HFF-Myc (cell line): ENCODE data around the gene NUP210.

Experiments
- DNase-seq: peaks from one replicate; pipeline ENCODE4 v3.0.0-alpha.2; 2011; ENCODE audit warnings: low read depth; ENCODE audit errors: extremely low read depth
- H3K4me3 ChIP-seq: replicated peaks from 2 replicates; pipeline ENCODE4 v1.5.1; 2011; ENCODE audit warnings: low read depth, mild to moderate bottlenecking, control low read depth, low read length
- TF ChIP-seq, protein P1 (sequence below): IDR thresholded peaks from 2 replicates; pipeline ENCODE4 v1.5.1; 2012; ENCODE audit warnings: mild to moderate bottlenecking, low read depth, low read length, control low read depth; ENCODE audit errors: missing control alignments

The NUP210 gene

DNA sequence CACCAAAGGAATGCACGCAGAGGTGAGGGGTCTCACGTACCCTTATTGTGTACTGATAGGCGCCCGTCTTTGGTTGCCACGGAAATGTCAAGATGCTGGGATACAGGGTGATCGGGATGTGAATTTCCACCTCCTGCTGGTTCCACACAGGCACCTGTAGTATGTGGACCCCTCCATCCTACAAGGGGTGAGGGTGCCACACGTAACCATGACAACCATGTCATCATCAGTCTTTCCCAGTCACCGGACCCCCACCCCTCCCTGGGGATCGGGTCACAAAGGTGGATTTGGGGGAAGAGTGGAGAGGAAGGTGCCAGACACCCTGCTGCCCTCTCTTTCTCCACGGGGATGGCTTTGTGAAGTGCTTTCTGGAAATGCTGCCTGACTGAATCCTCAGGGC lies 44.7 kb downstream of the NUP210 start:
- TF ChIP-seq, protein P1, sequence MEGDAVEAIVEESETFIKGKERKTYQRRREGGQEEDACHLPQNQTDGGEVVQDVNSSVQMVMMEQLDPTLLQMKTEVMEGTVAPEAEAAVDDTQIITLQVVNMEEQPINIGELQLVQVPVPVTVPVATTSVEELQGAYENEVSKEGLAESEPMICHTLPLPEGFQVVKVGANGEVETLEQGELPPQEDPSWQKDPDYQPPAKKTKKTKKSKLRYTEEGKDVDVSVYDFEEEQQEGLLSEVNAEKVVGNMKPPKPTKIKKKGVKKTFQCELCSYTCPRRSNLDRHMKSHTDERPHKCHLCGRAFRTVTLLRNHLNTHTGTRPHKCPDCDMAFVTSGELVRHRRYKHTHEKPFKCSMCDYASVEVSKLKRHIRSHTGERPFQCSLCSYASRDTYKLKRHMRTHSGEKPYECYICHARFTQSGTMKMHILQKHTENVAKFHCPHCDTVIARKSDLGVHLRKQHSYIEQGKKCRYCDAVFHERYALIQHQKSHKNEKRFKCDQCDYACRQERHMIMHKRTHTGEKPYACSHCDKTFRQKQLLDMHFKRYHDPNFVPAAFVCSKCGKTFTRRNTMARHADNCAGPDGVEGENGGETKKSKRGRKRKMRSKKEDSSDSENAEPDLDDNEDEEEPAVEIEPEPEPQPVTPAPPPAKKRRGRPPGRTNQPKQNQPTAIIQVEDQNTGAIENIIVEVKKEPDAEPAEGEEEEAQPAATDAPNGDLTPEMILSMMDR = no peak
- DNase-seq = no peak

DNA sequence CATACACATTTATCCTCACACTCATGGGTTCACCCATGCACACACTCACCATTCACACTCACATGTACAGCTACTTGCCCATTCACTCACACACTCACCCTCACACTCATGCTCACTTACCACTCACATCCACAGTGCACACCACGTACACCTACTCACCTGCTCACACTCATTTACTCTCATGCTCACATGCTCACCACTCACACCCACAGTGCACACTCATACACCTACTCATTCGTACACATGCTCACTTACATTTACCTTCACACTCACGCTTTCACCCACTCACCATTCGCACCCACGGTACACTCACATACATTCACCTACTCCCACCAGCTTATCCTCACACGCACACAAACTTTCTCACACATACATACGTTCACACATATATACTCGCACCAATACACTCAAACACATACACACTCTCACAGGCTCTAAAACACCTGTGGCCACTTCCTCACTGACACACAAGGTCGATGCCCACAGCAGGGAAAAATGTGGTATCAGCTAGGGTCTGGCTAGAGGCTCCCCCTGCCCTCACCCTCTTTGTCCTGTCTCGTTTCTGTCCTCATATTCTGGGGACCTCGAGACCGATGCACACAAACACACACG lies 46.0 kb downstream of the NUP210 start:
- no peak for DNase-seq
- no peak overlapping the region for H3K4me3 ChIP-seq
- TF ChIP-seq, protein P1 = no peak

More for the DNA sequence above, 44.7 kb downstream of the NUP210 start:
- no peak overlapping the region for H3K4me3 ChIP-seq

DNA sequence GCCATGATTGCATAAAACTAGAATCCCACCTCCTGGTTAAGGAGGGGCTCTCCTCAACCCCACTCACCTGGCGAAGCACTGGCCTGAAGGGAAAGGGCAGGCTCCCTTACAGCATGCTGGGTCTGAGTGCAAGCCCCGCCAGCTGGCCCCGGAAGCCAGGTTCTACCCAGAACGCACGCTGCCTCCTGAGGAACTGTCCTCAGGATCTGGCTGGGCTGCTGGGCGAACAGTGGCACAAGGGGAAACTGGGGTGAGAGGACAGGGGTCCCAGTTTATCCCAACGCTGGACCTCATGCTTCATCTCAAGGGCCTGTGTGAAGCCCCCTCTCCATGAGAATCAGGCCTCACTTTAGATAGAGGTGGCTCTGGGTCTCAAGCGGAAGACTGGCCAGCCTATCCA lies 47.5 kb downstream of the NUP210 start:
- H3K4me3 ChIP-seq = no peak overlapping the region
- TF ChIP-seq, protein P1 = no peak
- DNase-seq = no peak

DNA sequence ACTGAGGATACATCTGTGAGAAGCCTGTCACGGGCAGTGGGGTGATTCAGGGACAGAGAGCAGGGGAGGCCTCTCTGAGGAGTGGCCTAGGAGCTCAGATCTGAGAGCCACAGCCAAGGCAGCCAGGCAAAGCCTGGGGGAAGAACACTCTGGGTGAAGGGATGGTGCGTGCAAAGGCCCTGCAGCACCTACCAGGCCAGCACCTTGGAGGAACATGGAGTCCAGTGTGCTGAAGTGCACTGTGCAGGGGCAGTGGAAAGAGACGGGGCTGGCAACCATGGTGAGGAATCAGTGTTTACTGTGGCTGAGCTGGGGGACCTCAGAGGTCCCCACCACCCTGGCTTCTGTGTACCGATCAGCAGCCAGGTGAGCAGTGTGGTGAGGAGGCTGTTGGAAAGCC lies 48.0 kb downstream of the NUP210 start:
- no peak for DNase-seq
- H3K4me3 ChIP-seq = no peak overlapping the region
- TF ChIP-seq, protein P1 = no peak

DNA sequence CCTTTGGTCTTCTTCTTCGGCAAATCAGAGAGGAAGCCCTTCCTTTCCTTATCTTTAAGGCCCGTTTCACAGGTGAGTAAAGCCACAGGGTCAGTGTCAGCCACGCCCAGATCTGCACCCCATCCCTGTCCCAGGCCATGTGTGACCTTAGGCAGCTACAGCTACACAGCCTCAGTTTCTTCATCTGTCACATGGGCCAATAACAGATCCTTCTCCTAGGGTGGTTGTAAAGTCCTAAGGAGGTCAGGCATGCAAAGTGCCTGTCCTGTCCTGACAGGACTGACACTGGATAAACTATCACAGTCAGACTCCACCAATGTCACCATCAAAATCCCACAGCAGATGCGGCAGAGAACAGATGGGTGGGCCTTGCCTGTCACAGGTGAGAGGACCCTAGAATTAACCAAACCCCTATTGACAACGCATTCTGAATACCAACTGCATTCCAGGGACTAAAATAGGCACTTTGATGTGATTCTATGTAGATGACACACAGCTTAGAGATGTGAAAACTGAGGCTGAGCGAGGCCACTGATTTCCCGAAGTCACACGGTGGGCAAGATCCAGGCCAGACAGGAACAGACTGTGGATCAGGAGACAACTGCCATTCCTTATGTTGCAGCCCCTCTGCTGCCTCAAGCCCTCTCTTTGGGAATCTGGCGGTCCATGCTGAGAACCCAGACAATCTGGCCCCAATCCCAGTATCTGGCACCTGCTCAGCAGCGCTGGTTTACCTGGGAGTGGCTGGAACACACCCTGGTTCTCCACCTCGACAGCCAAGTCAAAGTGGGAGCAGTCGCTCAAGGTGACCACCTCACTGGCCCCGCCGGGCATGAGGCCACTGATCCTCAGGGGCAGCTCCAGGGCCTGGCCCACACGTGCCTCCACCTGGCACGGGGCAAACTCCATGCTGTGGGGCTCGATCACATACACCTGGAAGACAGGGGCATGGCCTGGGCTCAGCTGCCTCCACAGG lies 48.7 kb downstream of the NUP210 start:
- no peak overlapping the region for H3K4me3 ChIP-seq
- TF ChIP-seq, protein P1 = no peak
- DNase-seq = no peak

DNA sequence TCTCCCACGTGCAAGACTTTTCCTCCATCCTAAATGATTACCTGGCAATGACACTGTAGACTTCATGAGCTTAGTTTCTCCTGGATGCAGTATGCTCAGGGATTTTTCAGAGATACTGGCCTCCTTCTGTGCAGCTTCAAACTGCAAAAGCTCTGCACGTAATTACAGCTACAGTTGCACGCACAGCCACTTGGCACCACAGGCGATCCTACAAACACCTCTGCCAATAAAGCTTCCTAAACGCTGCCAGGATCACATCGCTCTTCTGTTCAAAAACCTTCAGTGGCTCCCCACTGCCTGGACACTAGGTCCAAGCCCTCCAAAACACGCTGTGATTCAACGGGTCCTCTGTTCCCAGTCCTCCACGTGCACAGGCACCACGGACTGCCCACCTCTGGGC lies 49.5 kb downstream of the NUP210 start:
- TF ChIP-seq, protein P1 = no peak
- DNase-seq = no peak

More for the DNA sequence above, 49.5 kb downstream of the NUP210 start:
- H3K4me3 ChIP-seq = no peak overlapping the region
